Tibial nerve (tissue), 3 donors: ENCODE data around the gene DGKD.

ENCODE experiments used
- POLR2A ChIP-seq, 2 donors: fragments of 450-650 bp; IDR thresholded peaks; one replicate each; pipeline ENCODE4 v1.6.1; 2017; ENCODE audit warnings: antibody characterized with exemption in 2 of 2, mild to moderate bottlenecking in 2 of 2, moderate library complexity in 2 of 2
- TF ChIP-seq, protein P1 (sequence below), 5 experiments: fragments of 200-600 bp in 3 of 5; fragments of 450-650 bp in 2 of 5; sonication (generic) in 3 of 5; IDR thresholded peaks; one replicate each; pipeline ENCODE4 v1.5.1; 2016 to 2019; ENCODE audit warnings: antibody characterized with exemption in 5 of 5, mild to moderate bottlenecking in 3 of 5, moderate library complexity in 2 of 5

- TF ChIP-seq, protein P1, sequence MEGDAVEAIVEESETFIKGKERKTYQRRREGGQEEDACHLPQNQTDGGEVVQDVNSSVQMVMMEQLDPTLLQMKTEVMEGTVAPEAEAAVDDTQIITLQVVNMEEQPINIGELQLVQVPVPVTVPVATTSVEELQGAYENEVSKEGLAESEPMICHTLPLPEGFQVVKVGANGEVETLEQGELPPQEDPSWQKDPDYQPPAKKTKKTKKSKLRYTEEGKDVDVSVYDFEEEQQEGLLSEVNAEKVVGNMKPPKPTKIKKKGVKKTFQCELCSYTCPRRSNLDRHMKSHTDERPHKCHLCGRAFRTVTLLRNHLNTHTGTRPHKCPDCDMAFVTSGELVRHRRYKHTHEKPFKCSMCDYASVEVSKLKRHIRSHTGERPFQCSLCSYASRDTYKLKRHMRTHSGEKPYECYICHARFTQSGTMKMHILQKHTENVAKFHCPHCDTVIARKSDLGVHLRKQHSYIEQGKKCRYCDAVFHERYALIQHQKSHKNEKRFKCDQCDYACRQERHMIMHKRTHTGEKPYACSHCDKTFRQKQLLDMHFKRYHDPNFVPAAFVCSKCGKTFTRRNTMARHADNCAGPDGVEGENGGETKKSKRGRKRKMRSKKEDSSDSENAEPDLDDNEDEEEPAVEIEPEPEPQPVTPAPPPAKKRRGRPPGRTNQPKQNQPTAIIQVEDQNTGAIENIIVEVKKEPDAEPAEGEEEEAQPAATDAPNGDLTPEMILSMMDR (IDR thresholded peaks at IDR 0.05): no peak
- TF ChIP-seq POLR2A (IDR thresholded peaks at IDR 0.05): no peak
These were observed 87.1 kb downstream of the DGKD start for GRCh38 chr2:233441161-233442027.
